HG03045 (cell line): ENCODE data around the gene SAAL1.

Experiments
- ATAC-seq: cut with Tn5 transposase; IDR thresholded peaks from one replicate; pipeline ENCODE4 v1.9.1; 2021; ENCODE audit warnings: mild to moderate bottlenecking, moderate library complexity; ENCODE audit not compliant: unreplicated experiment

SAAL1 gene

DNA sequence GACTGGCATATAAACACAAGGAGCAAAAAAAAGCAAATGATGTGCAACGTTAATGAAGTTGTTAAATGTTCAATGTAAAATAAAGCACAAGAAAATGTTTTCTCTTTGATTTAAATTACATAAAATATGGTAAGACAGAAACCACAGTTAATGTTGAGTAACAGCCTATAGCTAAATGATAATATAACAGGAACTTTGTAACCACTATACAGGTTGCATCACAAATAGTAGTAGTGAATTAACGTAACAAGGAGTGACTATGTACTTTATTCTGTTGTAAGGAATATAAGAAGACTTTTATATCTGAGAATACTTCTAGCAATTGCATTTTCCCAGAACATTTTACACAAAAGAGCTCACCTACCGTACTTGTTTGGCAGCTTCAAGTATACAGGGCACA, 16.9 kb downstream of the SAAL1 start:
- no peak for ATAC-seq

DNA sequence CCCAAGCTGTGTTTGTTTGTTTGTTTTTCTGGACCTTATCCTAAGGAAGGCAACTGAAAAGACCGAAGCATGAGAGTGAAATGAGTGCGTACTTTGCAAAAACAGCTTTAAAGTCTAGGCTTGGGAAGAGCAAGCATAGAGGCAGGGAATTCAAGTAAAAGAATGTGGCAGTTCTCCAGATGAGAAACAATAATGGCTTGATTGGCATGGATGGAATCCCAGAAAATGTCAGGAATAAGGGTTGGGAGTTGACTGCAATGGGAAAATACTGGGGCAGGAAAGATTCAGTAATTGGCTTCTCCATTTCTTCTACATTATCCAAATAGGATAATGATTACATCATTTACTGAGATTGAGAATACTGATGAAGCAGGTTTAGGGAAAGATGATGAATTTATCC, 17.5 kb downstream of the SAAL1 start:
- no peak for ATAC-seq

- ATAC-seq: no peak
Measured at GRCh38 chr11:18081551-18081950, 24.3 kb downstream of the SAAL1 start.

DNA sequence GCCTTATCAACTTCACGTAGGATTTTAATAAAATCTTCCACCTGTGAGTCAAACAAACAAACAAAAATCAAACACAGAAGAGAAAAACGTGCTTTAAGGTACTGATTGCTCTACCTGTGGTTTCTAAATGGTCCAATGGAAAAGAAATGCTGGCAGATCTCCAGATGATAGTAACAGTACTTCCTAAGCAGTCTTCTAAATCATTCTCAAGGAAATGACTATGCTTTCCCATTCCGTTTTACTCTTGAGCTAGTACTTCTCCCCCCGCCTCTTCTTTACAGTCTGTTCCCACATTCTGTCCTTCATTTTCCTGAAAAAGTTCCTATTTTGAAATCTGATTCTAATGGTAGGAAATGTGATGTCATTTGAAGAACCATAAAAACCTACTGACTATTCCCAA, 25.4 kb downstream of the SAAL1 start:
- no peak for ATAC-seq

DNA sequence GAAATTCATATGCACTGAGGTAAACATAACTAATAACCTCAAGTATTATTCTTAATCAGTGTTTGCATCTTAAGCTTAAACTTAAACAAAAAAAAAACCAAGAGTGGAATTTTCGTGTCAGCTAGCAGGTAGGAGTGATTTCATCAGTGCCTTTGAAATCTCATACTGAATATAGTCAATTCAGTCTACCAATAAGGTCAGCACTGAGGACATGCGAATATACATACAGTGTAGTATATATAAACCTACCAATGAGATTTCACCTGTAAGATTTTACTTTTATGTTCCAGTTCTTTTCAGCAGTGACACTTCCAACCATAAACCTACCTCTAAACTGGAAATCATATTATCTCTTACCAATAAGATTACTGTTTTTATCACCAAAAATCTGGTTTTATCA, 27.0 kb downstream of the SAAL1 start:
- ATAC-seq: no peak

GRCh38 chr11:18075444-18075843, 30.4 kb downstream of the SAAL1 start:
- ATAC-seq: no peak

- ATAC-seq: no peak
Measured at GRCh38 chr11:18071098-18071705, 34.7 kb downstream of the SAAL1 start.

- ATAC-seq: no peak
Measured at GRCh38 chr11:18067372-18067771, 38.5 kb downstream of the SAAL1 start.

- ATAC-seq: no peak
Measured at GRCh38 chr11:18066626-18067025, 39.3 kb downstream of the SAAL1 start.

DNA sequence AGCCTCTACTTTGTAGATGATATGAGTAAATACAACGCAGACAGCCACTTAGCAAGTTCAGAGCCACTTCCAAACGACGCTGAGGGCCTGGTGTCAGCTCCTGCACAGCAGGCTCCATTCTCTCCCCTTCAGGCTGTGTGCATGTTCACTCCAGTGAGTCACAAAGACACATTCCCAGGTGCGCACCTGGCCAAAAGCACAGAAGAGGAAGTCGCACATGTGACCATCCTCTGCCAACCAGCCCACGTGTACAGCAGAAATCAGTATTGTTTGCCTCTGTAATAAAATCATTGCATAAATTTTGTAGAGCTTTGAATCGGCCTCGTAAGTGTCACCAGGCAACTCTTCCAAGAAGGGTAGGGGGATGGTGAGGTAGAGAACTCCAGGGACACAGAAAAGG, 40.3 kb downstream of the SAAL1 start:
- no peak for ATAC-seq

GRCh38 chr11:18064450-18065054, 41.3 kb downstream of the SAAL1 start:
- no peak for ATAC-seq

DNA sequence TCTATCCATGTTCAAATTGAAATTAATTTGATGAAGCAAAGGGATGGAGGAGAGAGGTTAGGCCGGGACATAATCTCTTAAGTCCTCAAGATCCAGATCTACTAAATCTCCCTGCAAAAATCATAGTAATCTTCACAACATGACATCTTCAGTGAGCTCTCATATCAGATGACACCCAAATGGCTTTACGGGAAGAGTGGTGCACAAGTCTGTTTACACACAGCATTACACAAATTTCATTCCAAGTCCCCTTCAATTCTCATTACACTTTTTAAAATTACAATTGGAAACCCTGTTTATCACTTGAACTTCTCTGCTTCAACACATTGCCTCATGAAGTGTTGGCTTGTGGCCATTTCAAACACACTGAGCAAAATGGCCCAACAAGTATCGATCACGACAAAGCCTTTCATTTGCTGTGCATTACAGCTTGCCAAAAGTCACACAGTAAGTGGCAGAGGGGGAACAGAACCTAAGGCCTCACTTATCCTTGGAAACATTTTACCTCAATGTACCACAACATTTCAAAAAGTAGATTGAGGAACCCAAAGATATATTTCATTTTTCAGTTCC, 41.9 kb downstream of the SAAL1 start:
- no peak for ATAC-seq

DNA sequence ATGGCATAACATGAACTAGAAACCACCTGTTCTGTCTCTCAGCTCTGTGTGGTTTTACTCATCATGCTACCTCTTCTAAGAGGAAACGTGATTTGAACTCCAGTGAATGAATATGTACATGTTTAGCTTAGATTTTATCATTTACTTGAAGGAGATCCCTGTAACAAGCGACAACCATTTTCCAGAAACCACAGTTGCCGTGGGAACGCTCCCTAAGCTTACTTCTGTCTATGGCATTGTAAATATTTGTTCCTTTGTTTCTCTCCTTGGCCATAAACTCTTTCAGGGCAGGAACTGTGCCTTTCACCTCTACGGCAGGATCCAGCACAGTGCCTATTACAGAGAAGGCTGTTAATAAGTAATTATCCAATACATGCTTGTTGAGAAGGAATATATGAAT, 42.8 kb downstream of the SAAL1 start:
- ATAC-seq: no peak

DNA sequence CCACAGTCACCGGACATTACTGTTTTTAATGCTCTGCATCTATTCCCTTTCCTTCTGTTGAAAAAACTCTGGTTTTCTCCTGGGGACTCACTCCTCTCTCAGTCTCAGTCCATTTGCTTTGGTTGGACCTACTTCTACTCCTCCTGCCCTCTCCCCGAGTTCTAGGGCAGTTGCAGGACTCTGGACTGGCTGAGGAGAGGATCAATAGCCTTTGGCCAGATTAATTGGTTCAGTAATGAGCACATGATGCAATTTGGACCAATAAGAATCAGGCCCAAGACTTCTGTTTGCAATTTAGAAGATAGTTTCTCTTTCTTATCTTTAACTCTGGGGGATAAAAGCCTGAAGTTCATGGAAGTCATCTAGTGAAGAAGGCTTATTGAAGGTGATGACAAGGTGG, 44.5 kb downstream of the SAAL1 start:
- ATAC-seq: no peak

DNA sequence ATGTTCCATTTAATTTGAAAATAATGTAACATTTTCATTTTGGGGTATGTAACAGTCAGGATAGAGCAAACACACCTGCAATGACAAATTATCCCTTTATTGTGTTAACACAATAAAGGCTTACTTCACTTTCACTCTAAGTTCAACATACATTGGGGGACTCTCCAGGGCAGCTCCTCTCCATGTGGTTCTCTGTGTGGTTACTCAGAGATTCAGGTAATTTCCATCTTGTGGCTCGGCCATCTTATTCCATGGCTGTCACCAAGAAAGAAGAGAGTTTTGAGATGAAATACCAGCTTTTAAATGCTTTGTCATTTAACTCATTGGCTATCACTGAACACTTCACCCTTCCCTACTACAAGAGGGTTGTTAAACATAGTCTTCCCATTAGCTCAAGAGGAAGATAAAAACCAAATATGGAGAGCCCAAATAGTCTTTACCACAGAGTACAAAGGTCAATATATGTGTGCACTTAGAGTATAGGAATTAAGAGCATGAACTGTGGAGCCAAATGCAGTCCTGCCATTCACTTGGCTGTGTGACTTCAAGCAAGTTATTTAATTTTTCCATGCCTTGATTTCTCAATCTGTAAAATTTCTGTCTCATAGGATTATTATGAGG, 49.2 kb downstream of the SAAL1 start:
- no peak for ATAC-seq

DNA sequence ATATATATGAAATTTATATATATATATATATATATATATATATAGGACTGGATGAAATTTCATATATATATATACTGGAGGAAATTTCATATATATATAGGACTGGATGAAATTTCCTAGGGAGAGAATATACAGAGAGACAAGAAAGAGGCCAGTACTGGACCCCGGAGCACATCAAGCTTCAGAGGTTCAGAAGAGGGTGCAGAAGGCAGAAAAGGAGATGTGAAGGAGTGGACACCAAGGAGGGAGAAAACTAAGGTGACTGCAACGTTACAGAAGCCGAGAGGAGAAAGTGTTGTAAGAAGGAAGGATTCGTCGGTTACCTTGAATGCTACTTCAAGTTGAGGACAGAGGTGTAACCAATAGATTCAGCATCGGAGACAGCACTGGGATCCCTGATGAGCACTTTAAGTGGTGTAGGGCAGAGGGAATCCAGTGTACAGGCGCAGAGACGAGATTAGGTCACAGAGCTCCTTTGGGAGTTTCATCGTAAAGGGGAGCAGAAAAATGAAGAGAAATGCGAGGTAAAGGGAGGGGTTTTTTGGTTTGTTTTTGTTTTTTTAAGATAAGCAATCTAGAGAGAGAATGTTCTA, 51.3 kb downstream of the SAAL1 start:
- no peak for ATAC-seq

GRCh38 chr11:18050848-18051247, 55.0 kb downstream of the SAAL1 start:
- no peak for ATAC-seq

DNA sequence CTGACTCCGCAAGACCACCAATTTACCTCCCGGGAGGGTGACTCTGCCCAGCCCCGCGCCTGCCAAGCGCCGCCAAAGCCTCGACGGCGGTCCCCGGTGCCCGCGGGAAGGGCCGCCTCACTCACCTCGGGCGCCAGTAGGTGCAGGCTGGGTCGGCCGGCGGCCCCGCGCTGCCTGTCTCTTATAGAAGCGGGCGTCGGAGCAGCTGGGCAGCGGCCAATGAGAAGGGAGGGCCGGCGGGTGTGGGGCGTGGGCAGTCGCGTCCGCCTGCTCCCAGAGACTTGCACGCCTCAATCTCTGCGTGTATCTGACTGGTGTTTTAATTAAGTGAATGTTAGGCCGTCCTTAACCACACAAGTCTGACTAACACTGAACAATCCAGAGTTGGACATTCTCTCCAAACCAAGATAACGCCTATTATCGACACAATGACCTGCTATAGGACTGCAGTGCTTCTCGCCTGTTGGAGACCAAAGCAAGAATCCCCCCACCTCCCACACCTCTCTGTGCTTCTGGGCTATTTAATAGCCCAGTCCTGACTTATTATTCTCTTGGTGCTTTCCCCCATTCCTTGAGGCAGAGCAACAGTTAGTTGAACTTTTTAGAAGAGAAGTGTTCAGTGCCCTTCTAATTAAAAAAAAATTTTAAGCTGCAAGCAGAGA, 59.6 kb downstream of the SAAL1 start, which contains the start of gene TPH1:
Gene TPH1, minus strand, starts transcription at position 154 of the 662 bp plus-strand sequence. CDS start 5,507 bp downstream, outside the sequence.
- no peak for ATAC-seq

- ATAC-seq: no peak
Measured at GRCh38 chr11:18036456-18036855, 69.4 kb downstream of the SAAL1 start.
